ENCODE data around the gene CHCHD4. TPM values are rescaled to one million over a fixed set of nuclear protein-coding genes. Genes with fewer than 3 reads are reported as not detected.

The CHCHD4 gene
- total and polyA plus RNA-seq, 2 of the 8 experiments (the other 6 are each of a cell fraction or from before 2014, with no cell fraction given) = 15.0 to 22.3 TPM

- no peak for FAIRE-seq
- TF ChIP-seq SIX5 (IDR thresholded peaks at IDR 0.05; ENCODE audit: low read depth, low read length) = no peak
- no peak for TF ChIP-seq ZNF274 (IDR thresholded peaks at IDR 0.05; ENCODE audit: borderline replicate concordance, extremely low read depth, low read length)
- no peak for TF ChIP-seq EGR1 (IDR thresholded peaks at IDR 0.05; ENCODE audit: borderline replicate concordance, low read depth, low read length)
- TF ChIP-seq POLR2AphosphoS5 (IDR thresholded peaks at IDR 0.05; ENCODE audit: low read depth, low read length) = no peak
- TF ChIP-seq SP1 (IDR thresholded peaks at IDR 0.05; ENCODE audit: low read depth, low read length) = no peak
- no peak for TF ChIP-seq CREB1 (IDR thresholded peaks at IDR 0.05)
- TF ChIP-seq MAX (IDR thresholded peaks at IDR 0.05) = no peak
- TF ChIP-seq TEAD4 (IDR thresholded peaks at IDR 0.05; ENCODE audit: low read depth, low read length) = no peak
- TF ChIP-seq MAFK (IDR thresholded peaks at IDR 0.05; ENCODE audit: low read depth, low read length) = no peak
- no peak for TF ChIP-seq CTCF (IDR thresholded peaks at IDR 0.05; ENCODE audit: control extremely low read depth in 1 of 3, insufficient read depth in 1 of 3, low read depth in 1 of 3, low read length in 3 of 3)
- TF ChIP-seq CHD2 (IDR thresholded peaks at IDR 0.05; ENCODE audit: low read length) = no peak
- TF ChIP-seq SP2 (IDR thresholded peaks at IDR 0.05; ENCODE audit: low read length) = no peak
- TF ChIP-seq POLR2A (IDR thresholded peaks at IDR 0.05; ENCODE audit: control extremely low read depth in 1 of 2, low read depth in 2 of 2, low read length in 2 of 2) = no peak
- no peak for TF ChIP-seq HDAC6 (IDR thresholded peaks at IDR 0.05; ENCODE audit: low read depth, low read length)
Observed at GRCh38 chr3:14132120-14132519, 7.5 kb upstream of the CHCHD4 start.

More at GRCh38 chr3:14132120-14132519, 7.5 kb upstream of the CHCHD4 start:
- H2BK15ac ChIP-seq (ENCODE audit: low read length) = no peak overlapping the region
- no peak overlapping the region for H2BK5ac ChIP-seq (ENCODE audit: low read depth, low read length)
- ChIA-PET CTCF (ENCODE audit: partially characterized antibody) (interaction anchor here (1.5 kb wide), 1 partner anchor 14 kb away, joined by 4 read pairs; no protein-coding TSS in a partner anchor), POLR2A (ENCODE audit: partially characterized antibody) (interaction anchor here (2.3 kb wide), 1 partner anchor 13 kb away, joined by 7 read pairs; no protein-coding TSS in a partner anchor)
- H2BK12ac ChIP-seq (ENCODE audit: low read depth, low read length) = no peak overlapping the region
- peaks cover 0 to 10% of the 10 kb centered on the region in 2 experiments for H4K20me1 ChIP-seq (replicated peaks in 1 of 2; ENCODE audit: control insufficient read depth in 1 of 2, insufficient read depth in 2 of 2, low read length in 2 of 2)
- no peak overlapping the region for H3K23ac ChIP-seq (ENCODE audit: insufficient read length)
- H3K9me3 ChIP-seq (ENCODE audit: insufficient read depth in 2 of 2, low read depth in 1 of 2, low read length in 1 of 2) = no peaks in the 10 kb centered on the region
- H4K8ac ChIP-seq (ENCODE audit: extremely low read depth, insufficient read depth, low read length) = no peak overlapping the region
- H3K27ac ChIP-seq (ENCODE audit: low read depth, low read length) = no peak overlapping the region
- no peaks in the 10 kb centered on the region for H3K27me3 ChIP-seq (replicated peaks in 1 of 4; ENCODE audit: control insufficient read depth in 3 of 4, extremely low read depth in 1 of 4, insufficient read depth in 3 of 4, low read length in 3 of 4)
- no peak for DNase-seq (ENCODE audit: low read depth in 1 of 2, low spot score in 2 of 2)
- peaks cover 3 to 11% of the 10 kb centered on the region in 2 experiments; a peak in 2 of 4 replicates for H3K79me2 ChIP-seq (ENCODE audit: control insufficient read depth in 1 of 2, insufficient read depth in 2 of 2, low read length in 2 of 2)
- no peak overlapping the region for H3K4me3 ChIP-seq (ENCODE audit: extremely low read depth in 1 of 4, insufficient read depth in 2 of 4, low read depth in 3 of 4, low read length in 4 of 4)
- WGBS, 2 experiments (ENCODE audit: extremely low coverage in 1 of 2, insufficient coverage in 1 of 2, insufficient read length in 1 of 2, insufficient replicate concordance in 2 of 2, low coverage in 1 of 2, low lambda C conversion rate in 2 of 2, missing lambda C conversion rate in 1 of 2) = 82% methylated on average over 7 of the region's 8 CpGs; no CpG with 5 or more reads in 1 of the 2 experiments
- H3K4me1 ChIP-seq (replicated peaks in 1 of 4; ENCODE audit: control insufficient read depth in 3 of 4, insufficient read depth in 4 of 4, low read length in 3 of 4) = no peaks in the 10 kb centered on the region
- H4K91ac ChIP-seq (replicated peaks; ENCODE audit: insufficient read length, low read length) = no peak overlapping the region
- no peak overlapping the region for H4K5ac ChIP-seq (ENCODE audit: insufficient read length, low read depth, low read length)
- H3K14ac ChIP-seq (ENCODE audit: insufficient read length) = no peak overlapping the region
- H3K79me1 ChIP-seq (ENCODE audit: low read depth, low read length) = peaks cover 2% of the 10 kb centered on the region; the same call in 1 of the 2 replicates
- H2BK120ac ChIP-seq (replicated peaks; ENCODE audit: low read depth, low read length) = no peak overlapping the region
- no peak overlapping the region for H3K56ac ChIP-seq (replicated peaks; ENCODE audit: insufficient read length, low read depth, low read length)
- H3K9ac ChIP-seq (replicated peaks in 1 of 4; ENCODE audit: extremely low read depth in 1 of 4, low read depth in 3 of 4, low read length in 3 of 4) = no peak overlapping the region
- H3K4me2 ChIP-seq (ENCODE audit: insufficient read depth in 1 of 2, low read depth in 2 of 2, low read length in 2 of 2) = no peak overlapping the region
- no peaks in the 10 kb centered on the region for H3K23me2 ChIP-seq (ENCODE audit: low read depth, low read length)
- H3K36me3 ChIP-seq (ENCODE audit: control insufficient read depth in 2 of 4, insufficient read depth in 4 of 4, low read length in 3 of 4) = peaks cover 12 to 42% (median 30%) of the 10 kb centered on the region in 4 experiments
- no peak overlapping the region for H3K18ac ChIP-seq (ENCODE audit: extremely low read depth, low read length)
- no peak overlapping the region for H2AFZ ChIP-seq (ENCODE audit: low read length)
- no peak overlapping the region for H3K4ac ChIP-seq (replicated peaks; ENCODE audit: insufficient read length, low read depth, low read length)
- H2AK5ac ChIP-seq (ENCODE audit: low read depth, low read length) = no peak overlapping the region
- no peak overlapping the region for H2BK20ac ChIP-seq (ENCODE audit: low read length)

Measured in H1 (cell line).